Upper lobe of left lung (tissue), 6 donors: ENCODE measurements around the gene CREB3L4. TPM values are rescaled to one million over a fixed set of nuclear protein-coding genes. Genes with fewer than 3 reads are reported as not detected.

Source experiments
- ATAC-seq, 2 donors: fragments of 200-7000 bp; cut with Tn5 transposase; one replicate each; pipeline ENCODE4 v1.9.1; 2022; ENCODE audit warnings: mild to moderate bottlenecking in 2 of 2, moderate library complexity in 2 of 2; ENCODE audit not compliant: low FRiP score in 2 of 2
- DNase-seq, 2 donors: peaks; one replicate each; pipeline ENCODE4 v3.0.0-alpha.2; 2019 to 2020
- H3K27ac ChIP-seq, 4 donors: fragments of 200-600 bp; sonication (generic); one replicate each; pipeline ENCODE4 v1.5.1; 2016 to 2019
- H3K27me3 ChIP-seq, 4 donors: fragments of 200-600 bp; sonication (generic); one replicate each; pipeline ENCODE4 v1.5.1; 2017 to 2019
- H3K36me3 ChIP-seq, 4 donors: fragments of 200-600 bp; sonication (generic); one replicate each; pipeline ENCODE4 v1.5.1; 2016 to 2019
- H3K4me1 ChIP-seq, 4 donors: fragments of 200-600 bp; sonication (generic); one replicate each; pipeline ENCODE4 v1.5.1; 2018 to 2019
- H3K4me3 ChIP-seq, 4 donors: fragments of 200-600 bp; sonication (generic); one replicate each; pipeline ENCODE4 v1.5.1; 2017 to 2019; ENCODE audit warnings: mild to moderate bottlenecking in 2 of 4, moderate library complexity in 1 of 4
- H3K9me3 ChIP-seq, 4 donors: fragments of 200-600 bp; sonication (generic); one replicate each; pipeline ENCODE4 v1.5.1; 2018 to 2019
- CTCF ChIP-seq, 6 experiments: fragments of 450-650 bp in 4 of 6; fragments of 200-600 bp in 2 of 6; sonication (generic) in 2 of 6; IDR thresholded peaks; one replicate each; pipeline ENCODE4 v1.5.1; 2016 to 2019; ENCODE audit warnings: antibody characterized with exemption in 6 of 6
- EP300 ChIP-seq, 4 donors: sonication (generic); formaldehyde crosslinking; IDR thresholded peaks; one replicate each; pipeline ENCODE4 v1.5.1; 2017; ENCODE audit warnings: antibody characterized with exemption in 4 of 4, control low read depth in 2 of 4
- POLR2A ChIP-seq, 4 donors: fragments of 450-650 bp; IDR thresholded peaks; one replicate each; pipeline ENCODE4 v1.5.1; 2016 to 2017; ENCODE audit warnings: antibody characterized with exemption in 4 of 4, mild to moderate bottlenecking in 2 of 4
- POLR2AphosphoS5 ChIP-seq, 2 donors: sonication (generic); formaldehyde crosslinking; IDR thresholded peaks; one replicate each; pipeline ENCODE4 v1.5.1; 2017; ENCODE audit warnings: antibody characterized with exemption in 2 of 2
- WGBS, 2 donors: methylation state at CpG; one replicate each; pipeline ENCODE4 v1.1.5; 2017 to 2018; 5-methylcytosine and 5-hydroxymethylcytosine counted together
- total RNA-seq, 6 donors: library from RNA; depleted of rRNA in 4 of 6; stranded (reverse); fragments of >200 nt in 4 of 6; gene quantifications; one replicate each; pipeline versions ENCODE4 v1.1.0 to v1.2.1, GENCODE V29; 2016 to 2021
- donor health status: DM: no; HTN: no; CAD: no; lungs with moderate emphysema.
- donor health status: DM: no; HTN: yes; CAD: no; lungs with severe emphysema.

Gene CREB3L4
- total RNA-seq, 6 donors from 2014 or later, result 4.7 to 17.4 (median 9.4) TPM

DNA sequence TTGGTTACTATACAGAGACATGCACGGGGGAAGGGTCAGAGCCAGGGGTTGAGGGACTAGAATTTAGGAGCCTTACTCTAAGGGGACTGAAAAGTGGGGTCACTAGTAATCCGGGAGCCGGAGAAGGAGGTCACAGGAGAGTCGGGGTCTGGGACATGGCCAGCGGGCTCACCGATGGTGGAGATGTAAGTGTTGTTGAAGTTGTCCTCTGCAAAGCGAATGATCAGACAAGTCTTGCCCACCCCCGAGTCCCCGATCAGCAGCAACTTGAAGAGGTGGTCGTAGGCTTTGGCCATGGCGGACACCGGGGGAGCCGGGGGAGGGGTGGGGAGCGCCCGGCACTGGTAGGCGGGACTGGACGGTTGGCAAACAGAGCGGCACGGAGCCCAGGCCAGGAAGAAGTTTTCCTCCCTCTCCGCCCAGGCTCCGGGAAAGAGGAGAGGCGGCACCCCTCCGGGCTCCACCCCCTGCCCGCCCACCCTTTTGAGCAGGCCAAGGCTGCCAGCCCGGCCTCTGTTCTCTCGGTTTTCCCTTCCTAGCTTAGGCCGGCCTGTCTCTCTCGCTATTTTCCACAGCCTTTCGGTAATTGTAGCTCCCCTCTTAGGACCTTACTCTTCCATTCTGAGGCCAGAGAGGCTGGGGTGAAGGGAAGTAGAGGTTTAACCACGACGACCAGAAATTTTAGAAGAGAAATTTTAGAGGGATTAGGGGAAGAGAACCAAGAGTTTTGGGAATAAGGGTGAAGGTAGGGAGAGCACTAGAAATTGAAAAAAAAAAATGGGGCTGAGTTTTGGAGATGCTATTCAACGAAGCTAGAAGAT is 18.4 kb downstream of the CREB3L4 start, which contains the start of gene RAB13:
RAB13 (minus strand) TSS at position 399 of the 821 bp plus-strand sequence; CDS start at position 296, 103 bp downstream.
- peak within 1 kb of the TSS; percentile 83 to 90 (median 89) for H3K27ac ChIP-seq
- peak; percentile 11 to 83 for TF ChIP-seq POLR2AphosphoS5 (IDR thresholded peaks at IDR 0.05)
- TF ChIP-seq CTCF (IDR thresholded peaks at IDR 0.05), result no peak
- no peak for TF ChIP-seq EP300 (IDR thresholded peaks at IDR 0.05)
- peak in 1 of 4 donors; percentile 60 for TF ChIP-seq POLR2A (IDR thresholded peaks at IDR 0.05)
- 2 to 6% methylated on average over 28 to 32 of the region's 32 CpGs for WGBS, 2 donors
- H3K9me3 ChIP-seq, result no peaks in the 10 kb centered on the region
- H3K36me3 ChIP-seq, result peaks cover 0 to 18% (median 6%) of the 10 kb centered on the region in 4 donors
- ATAC-seq (peak; percentile 91 to 93), DNase-seq (peak; percentile 90 to 91)
- H3K4me3 ChIP-seq, result peak within 1 kb of the TSS; percentile 53 to 64 (median 58)
- peaks cover 23 to 35% (median 28%) of the 10 kb centered on the region in 4 donors for H3K4me1 ChIP-seq
- no peaks in the 10 kb centered on the region for H3K27me3 ChIP-seq

DNA sequence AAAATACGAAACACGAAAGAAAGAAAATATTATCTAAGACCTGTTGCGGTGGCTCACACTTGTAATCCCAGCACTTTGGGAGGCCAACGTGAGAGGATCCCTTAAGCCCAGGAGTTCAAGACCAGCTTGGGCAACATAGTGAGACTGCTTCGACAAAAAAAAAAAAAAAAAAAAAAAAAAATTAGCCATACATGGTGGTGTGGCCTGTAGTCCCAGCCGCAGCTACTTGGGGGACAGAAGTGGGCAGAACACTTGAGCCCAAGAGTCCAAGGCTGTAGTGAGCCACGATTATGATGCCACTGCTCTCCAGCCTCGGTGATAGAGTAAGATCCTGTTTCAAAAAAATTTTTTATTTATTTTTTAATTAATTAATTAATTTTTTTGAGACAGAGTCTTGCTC is 19.9 kb downstream of the CREB3L4 start:
- TF ChIP-seq POLR2A (IDR thresholded peaks at IDR 0.05) (no peak), CTCF (IDR thresholded peaks at IDR 0.05) (no peak), EP300 (IDR thresholded peaks at IDR 0.05) (no peak), POLR2AphosphoS5 (IDR thresholded peaks at IDR 0.05) (no peak)
- DNase-seq (no peak), ATAC-seq (no peak)
- 85 to 90% methylated on average over 8 of the region's 8 CpGs for WGBS, 2 donors
- Histone ChIP-seq H3K4me1 (peaks cover 35 to 50% (median 41%) of the 10 kb centered on the region in 4 donors), H3K27me3 (no peaks in the 10 kb centered on the region), H3K27ac (peak overlapping the region in 2 of 4 donors; percentile 89 to 90), H3K9me3 (no peaks in the 10 kb centered on the region), H3K4me3 (no peak overlapping the region), H3K36me3 (peaks cover 6 to 19% (median 9%) of the 10 kb centered on the region in 4 donors)

DNA sequence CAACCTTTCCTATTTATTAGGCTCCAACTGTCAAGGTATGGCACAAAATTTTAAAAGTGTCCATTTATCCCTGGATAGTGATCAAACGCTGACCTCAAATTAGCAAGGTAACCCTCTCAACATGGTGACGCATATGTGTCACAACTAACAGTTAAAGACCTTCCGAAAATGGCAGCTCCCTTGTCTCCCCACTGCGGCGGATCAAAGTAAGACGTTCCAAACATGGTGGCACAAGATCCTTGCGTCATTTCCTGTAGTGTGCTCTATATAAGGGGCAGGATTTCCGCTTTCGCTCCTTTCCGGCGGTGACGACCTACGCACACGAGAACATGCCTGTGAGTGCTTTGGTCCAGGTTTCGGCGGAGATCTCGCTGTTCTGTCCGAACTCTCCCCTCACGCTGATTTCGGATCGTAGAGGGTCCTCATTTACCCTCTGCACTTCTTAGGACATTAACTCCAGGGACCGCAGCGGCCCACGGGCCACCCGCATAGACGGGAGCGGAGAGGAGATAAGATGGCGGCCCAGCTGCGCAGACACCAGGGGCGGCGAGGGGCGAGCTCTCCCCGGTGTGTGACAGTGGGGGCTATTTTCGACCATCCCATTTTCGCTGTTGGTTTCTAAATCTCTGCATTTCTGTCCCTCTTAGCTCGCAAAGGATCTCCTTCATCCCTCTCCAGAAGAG is 22.9 kb downstream of the CREB3L4 start, which contains the start of gene RPS27:
RPS27 (plus strand) TSS at position 295 of the 683 bp plus-strand sequence; CDS start at position 330, 35 bp downstream.
- peaks cover 32 to 59% (median 38%) of the 10 kb centered on the region in 4 donors for H3K4me1 ChIP-seq
- TF ChIP-seq EP300 (IDR thresholded peaks at IDR 0.05), result peak in 2 of 4 donors; percentile 89 to 96
- TF ChIP-seq POLR2A (IDR thresholded peaks at IDR 0.05), result peak; percentile 88 to 100 (median 96)
- peak in 2 of 6 experiments; percentile 19 to 27 for TF ChIP-seq CTCF (IDR thresholded peaks at IDR 0.05)
- peak; percentile 100 for TF ChIP-seq POLR2AphosphoS5 (IDR thresholded peaks at IDR 0.05)
- H3K4me3 ChIP-seq, result peak within 1 kb of the TSS; percentile 44 to 90 (median 78)
- H3K27me3 ChIP-seq, result no peaks in the 10 kb centered on the region
- peak within 1 kb of the TSS; percentile 90 to 99 (median 95) for H3K27ac ChIP-seq
- H3K36me3 ChIP-seq, result peaks cover 12 to 45% (median 31%) of the 10 kb centered on the region in 4 donors
- DNase-seq (peak; percentile 91 to 92), ATAC-seq (peak; percentile 86 to 91)
- WGBS, 2 donors, result 0 to 1% methylated on average over 20 to 36 of the region's 36 CpGs
- no peaks in the 10 kb centered on the region for H3K9me3 ChIP-seq

GRCh38 chr1:153991151-153991630 is 23.5 kb downstream of the CREB3L4 start:
- Histone ChIP-seq H3K36me3 (peaks cover 12 to 46% (median 36%) of the 10 kb centered on the region in 4 donors), H3K9me3 (no peaks in the 10 kb centered on the region), H3K27ac (peak overlapping the region; percentile 90 to 99 (median 95)), H3K4me1 (peaks cover 32 to 57% (median 38%) of the 10 kb centered on the region in 4 donors), H3K4me3 (peak overlapping the region; percentile 44 to 90 (median 78)), H3K27me3 (no peaks in the 10 kb centered on the region)
- ATAC-seq (no peak), DNase-seq (no peak)
- 9 to 10% methylated on average over 9 of the region's 9 CpGs for WGBS, 2 donors
- TF ChIP-seq EP300 (IDR thresholded peaks at IDR 0.05) (no peak), CTCF (IDR thresholded peaks at IDR 0.05) (no peak), POLR2A (IDR thresholded peaks at IDR 0.05) (no peak), POLR2AphosphoS5 (IDR thresholded peaks at IDR 0.05) (no peak)
